GM23248 (cell line): ENCODE results near the gene ACOT7.
"Not testable (repeated sequence)": the region's sequence is repeated elsewhere in the genome, so short reads cannot be mapped to it uniquely, and the experiment has no call there.

ENCODE experiments used
- EZH2 ChIP-seq: fragments of 200-600 bp; sonication (generic); IDR thresholded peaks from 2 replicates; pipeline ENCODE4 v1.6.1; 2018; ENCODE audit warnings: antibody characterized with exemption, mild to moderate bottlenecking; ENCODE audit not compliant: insufficient read depth, poor library complexity, severe bottlenecking
- EZH2phosphoT487 ChIP-seq: fragments of 200-600 bp; sonication (generic); IDR thresholded peaks from 2 replicates; pipeline ENCODE4 v1.6.1; 2018; ENCODE audit warnings: antibody characterized with exemption, moderate library complexity, mild to moderate bottlenecking, low read depth; ENCODE audit not compliant: insufficient read depth

GRCh38 chr1:6363085-6363884 is 30.3 kb downstream of the ACOT7 start:
- not testable (repeated sequence) for TF ChIP-seq EZH2, EZH2phosphoT487
